HG03520 (cell line): ENCODE results near the gene RNPS1.

Experiments used
- ATAC-seq: cut with Tn5 transposase; IDR thresholded peaks from one replicate; pipeline ENCODE4 v1.9.1; 2021; ENCODE audit warnings: mild to moderate bottlenecking, moderate library complexity; ENCODE audit not compliant: unreplicated experiment

RNPS1 gene

GRCh38 chr16:2267913-2268666 is at the start of gene RNPS1:
RNPS1 (minus strand) TSS chr16:2268126; CDS start chr16:2264643, 3,483 bp downstream.
- ATAC-seq, result peak; percentile 62

GRCh38 chr16:2317231-2318020 is 49.5 kb upstream of the RNPS1 start:
- ATAC-seq, result no peak

GRCh38 chr16:2308089-2308962 is 40.4 kb upstream of the RNPS1 start:
- no peak for ATAC-seq

- no peak for ATAC-seq
Measured at GRCh38 chr16:2299915-2300192, 31.9 kb upstream of the RNPS1 start.

- ATAC-seq, result no peak
Measured at GRCh38 chr16:2299121-2299914, 31.4 kb upstream of the RNPS1 start.

GRCh38 chr16:2298621-2299020 is 30.7 kb upstream of the RNPS1 start:
- ATAC-seq, result no peak

- no peak for ATAC-seq
Measured at GRCh38 chr16:2297506-2297860, 29.6 kb upstream of the RNPS1 start.

GRCh38 chr16:2296661-2297505 is 29.0 kb upstream of the RNPS1 start:
- ATAC-seq, result no peak

- ATAC-seq, result no peak
Measured at GRCh38 chr16:2295056-2295798, 27.3 kb upstream of the RNPS1 start.

GRCh38 chr16:2292221-2292620 is 24.3 kb upstream of the RNPS1 start:
- ATAC-seq, result no peak

- no peak for ATAC-seq
Measured at GRCh38 chr16:2289282-2289681, 21.4 kb upstream of the RNPS1 start.

GRCh38 chr16:2288726-2289125 is 20.8 kb upstream of the RNPS1 start:
- no peak for ATAC-seq

GRCh38 chr16:2287916-2288547 is 20.1 kb upstream of the RNPS1 start:
- ATAC-seq, result no peak

- ATAC-seq, result no peak
Measured at GRCh38 chr16:2286550-2286949, 18.6 kb upstream of the RNPS1 start.

- no peak for ATAC-seq
Measured at GRCh38 chr16:2285731-2286191, 17.8 kb upstream of the RNPS1 start.

- no peak for ATAC-seq
Measured at GRCh38 chr16:2284797-2285576, 17.1 kb upstream of the RNPS1 start.

GRCh38 chr16:2284001-2284770 is 16.3 kb upstream of the RNPS1 start:
- no peak for ATAC-seq
